Mesothelial cell of epicardium (in vitro differentiated cells): Measurements from ENCODE around the gene ZNF600. TPM values are rescaled to one million over a fixed set of nuclear protein-coding genes. Genes with fewer than 3 reads are reported as not detected.
"Not testable (repeated sequence)": the region's sequence is repeated elsewhere in the genome, so short reads cannot be mapped to it uniquely, and the experiment has no call there.

Experiments used
- DNase-seq, 2 experiments: peaks; one replicate each; pipeline ENCODE4 v3.0.0; 2021; ENCODE audit warnings: low spot score in 2 of 2; ENCODE audit not compliant: unreplicated experiment in 2 of 2
- H3K27ac Mint-ChIP-seq: 2 replicates; pipeline ENCODE4 v1.8.0; 2021; ENCODE audit warnings: mixed read lengths
- H3K27me3 Mint-ChIP-seq: 2 replicates; pipeline ENCODE4 v1.8.0; 2021; ENCODE audit warnings: low read depth, mixed read lengths
- H3K36me3 Mint-ChIP-seq: 2 replicates; pipeline ENCODE4 v1.8.0; 2021; ENCODE audit warnings: mixed read lengths
- H3K4me1 Mint-ChIP-seq: 2 replicates; pipeline ENCODE4 v1.8.0; 2021; ENCODE audit warnings: mixed read lengths
- H3K4me3 Mint-ChIP-seq: 2 replicates; pipeline ENCODE4 v1.8.0; 2021; ENCODE audit warnings: mild to moderate bottlenecking, moderate library complexity, mixed read lengths
- H3K9me3 Mint-ChIP-seq: 2 replicates; pipeline ENCODE4 v1.8.0; 2021; ENCODE audit warnings: mixed read lengths
- total RNA-seq: library from RNA; stranded (reverse); gene quantifications from 3 replicates; pipeline ENCODE4 v1.2.1, GENCODE V29; 2021
- TF ChIP-seq, protein P1 (sequence below): fragments of 200-600 bp; sonication (generic); IDR thresholded peaks from one replicate; pipeline ENCODE4 v1.5.0; 2021; ENCODE audit warnings: antibody characterized with exemption; ENCODE audit not compliant: unreplicated experiment

Gene ZNF600
- total RNA-seq, 1 donor from 2014 or later: 16.7 TPM

DNA sequence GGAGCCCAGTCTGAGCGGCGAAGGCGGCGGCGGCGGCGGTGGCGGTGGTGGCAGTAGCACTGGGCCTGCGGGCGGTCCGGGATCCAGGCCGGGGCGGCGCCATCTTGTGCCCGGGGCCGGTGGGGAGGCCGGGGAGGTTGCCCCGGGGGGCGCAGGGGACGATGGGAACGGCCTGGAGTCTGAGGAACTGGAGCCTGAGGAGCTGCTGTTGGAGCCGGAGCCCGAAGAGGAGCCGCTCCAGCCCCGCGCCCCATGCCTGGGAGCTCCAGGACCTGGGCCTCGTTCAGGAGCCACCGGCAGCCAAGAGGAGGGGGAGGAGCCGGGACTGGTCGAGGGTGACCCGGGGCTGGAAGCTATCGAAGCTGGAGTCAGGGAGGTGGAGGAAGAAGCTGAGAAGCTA is 23.2 kb upstream of the ZNF600 start:
- H3K4me1 Mint-ChIP-seq: no peaks in the 10 kb centered on the region
- no peak overlapping the region for H3K4me3 Mint-ChIP-seq
- DNase-seq: no peak
- H3K27me3 Mint-ChIP-seq: no peaks in the 10 kb centered on the region
- H3K36me3 Mint-ChIP-seq: peaks cover 53% of the 10 kb centered on the region
- no peak overlapping the region for H3K27ac Mint-ChIP-seq
- TF ChIP-seq, protein P1, sequence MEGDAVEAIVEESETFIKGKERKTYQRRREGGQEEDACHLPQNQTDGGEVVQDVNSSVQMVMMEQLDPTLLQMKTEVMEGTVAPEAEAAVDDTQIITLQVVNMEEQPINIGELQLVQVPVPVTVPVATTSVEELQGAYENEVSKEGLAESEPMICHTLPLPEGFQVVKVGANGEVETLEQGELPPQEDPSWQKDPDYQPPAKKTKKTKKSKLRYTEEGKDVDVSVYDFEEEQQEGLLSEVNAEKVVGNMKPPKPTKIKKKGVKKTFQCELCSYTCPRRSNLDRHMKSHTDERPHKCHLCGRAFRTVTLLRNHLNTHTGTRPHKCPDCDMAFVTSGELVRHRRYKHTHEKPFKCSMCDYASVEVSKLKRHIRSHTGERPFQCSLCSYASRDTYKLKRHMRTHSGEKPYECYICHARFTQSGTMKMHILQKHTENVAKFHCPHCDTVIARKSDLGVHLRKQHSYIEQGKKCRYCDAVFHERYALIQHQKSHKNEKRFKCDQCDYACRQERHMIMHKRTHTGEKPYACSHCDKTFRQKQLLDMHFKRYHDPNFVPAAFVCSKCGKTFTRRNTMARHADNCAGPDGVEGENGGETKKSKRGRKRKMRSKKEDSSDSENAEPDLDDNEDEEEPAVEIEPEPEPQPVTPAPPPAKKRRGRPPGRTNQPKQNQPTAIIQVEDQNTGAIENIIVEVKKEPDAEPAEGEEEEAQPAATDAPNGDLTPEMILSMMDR: no peak
- H3K9me3 Mint-ChIP-seq: peaks cover 8% of the 10 kb centered on the region

DNA sequence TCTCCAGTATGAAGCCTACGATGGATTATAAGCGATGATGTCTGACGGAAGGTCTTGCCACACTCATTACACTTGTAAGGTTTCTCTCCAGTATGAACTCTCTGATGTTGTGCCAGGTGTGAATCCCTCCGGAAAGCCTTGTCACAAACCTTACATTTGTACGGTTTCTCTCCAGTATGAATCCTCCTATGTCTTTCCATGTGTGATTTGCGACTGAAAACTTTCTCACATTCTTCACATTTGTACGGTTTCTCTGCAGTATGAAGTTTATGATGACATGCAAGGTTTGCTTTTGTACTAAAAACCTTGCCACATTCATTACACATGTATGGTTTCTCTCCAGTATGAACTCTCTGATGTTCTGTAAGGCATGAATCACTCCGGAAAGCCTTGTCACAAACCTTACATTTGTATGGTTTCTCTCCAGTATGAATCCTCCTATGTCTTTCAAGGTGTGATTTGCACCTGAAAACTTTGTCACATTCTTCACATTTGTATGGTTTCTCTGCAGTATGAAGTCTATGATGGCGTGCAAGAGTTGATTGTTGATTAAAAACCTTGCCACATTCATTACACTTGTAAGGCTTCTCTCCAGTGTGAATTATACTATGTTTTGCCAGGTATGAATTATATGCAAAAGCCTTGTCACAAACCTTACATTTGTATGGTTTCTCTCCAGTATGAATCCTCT is 13.5 kb upstream of the ZNF600 start:
- H3K4me3 Mint-ChIP-seq, H3K27ac Mint-ChIP-seq, H3K27me3 Mint-ChIP-seq, H3K4me1 Mint-ChIP-seq, DNase-seq: not testable (repeated sequence)
- Mint-ChIP-seq H3K36me3 (peaks cover 84% of the 10 kb centered on the region), H3K9me3 (peaks cover 74% of the 10 kb centered on the region)

DNA sequence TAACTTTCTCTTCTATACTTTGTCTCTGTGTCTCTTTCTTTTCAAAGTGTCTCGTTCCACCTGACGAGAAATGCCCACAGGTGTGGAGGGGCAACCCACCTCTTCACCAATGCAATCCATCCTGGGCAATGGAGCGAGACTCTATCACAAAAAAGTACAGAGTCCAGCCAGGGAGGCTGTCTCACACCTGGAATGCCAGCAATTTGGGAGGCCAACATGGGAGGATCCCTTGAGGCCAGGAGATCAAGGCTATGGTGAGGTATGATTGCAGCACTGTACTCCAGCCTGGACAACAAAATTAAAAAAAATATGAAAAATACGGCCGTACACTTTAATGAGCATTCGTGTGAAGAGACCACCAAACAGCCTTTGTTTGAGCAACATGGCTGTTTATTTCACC is 2.8 kb upstream of the ZNF600 start:
- Mint-ChIP-seq H3K27ac (no peak overlapping the region), H3K27me3 (peaks cover 4% of the 10 kb centered on the region), H3K4me1 (peaks cover 13% of the 10 kb centered on the region), H3K9me3 (peaks cover 5% of the 10 kb centered on the region), H3K36me3 (no peaks in the 10 kb centered on the region), H3K4me3 (no peak overlapping the region)
- TF ChIP-seq, protein P1: no peak
- no peak for DNase-seq

DNA sequence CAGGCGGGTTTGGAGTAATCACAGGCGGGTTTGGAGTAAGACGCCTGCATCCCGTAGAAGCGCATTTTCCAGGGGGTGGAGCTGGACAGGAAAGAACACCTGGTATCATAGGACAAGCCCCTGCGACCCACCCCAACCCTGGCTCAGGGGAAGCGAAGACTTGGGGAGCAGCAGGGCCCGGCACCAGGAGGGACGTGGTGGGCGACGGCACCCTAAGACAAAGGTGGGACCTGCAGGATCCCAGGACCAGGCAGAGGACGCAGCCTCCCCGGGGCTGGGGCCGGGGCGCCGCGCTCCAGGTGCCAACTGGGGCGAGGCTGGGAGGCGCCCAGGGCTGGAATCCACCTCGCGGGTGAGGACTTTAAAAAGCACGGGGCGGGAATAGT is 520 bp downstream of the ZNF600 start:
- peak in 1 of 2 experiments; percentile 45 for DNase-seq
- Mint-ChIP-seq H3K27me3 (peaks cover 4% of the 10 kb centered on the region), H3K27ac (peak overlapping the region; percentile 94), H3K4me1 (peaks cover 14% of the 10 kb centered on the region), H3K9me3 (no peaks in the 10 kb centered on the region), H3K36me3 (peaks cover 4% of the 10 kb centered on the region), H3K4me3 (peak overlapping the region; percentile 89)
- TF ChIP-seq, protein P1: no peak

DNA sequence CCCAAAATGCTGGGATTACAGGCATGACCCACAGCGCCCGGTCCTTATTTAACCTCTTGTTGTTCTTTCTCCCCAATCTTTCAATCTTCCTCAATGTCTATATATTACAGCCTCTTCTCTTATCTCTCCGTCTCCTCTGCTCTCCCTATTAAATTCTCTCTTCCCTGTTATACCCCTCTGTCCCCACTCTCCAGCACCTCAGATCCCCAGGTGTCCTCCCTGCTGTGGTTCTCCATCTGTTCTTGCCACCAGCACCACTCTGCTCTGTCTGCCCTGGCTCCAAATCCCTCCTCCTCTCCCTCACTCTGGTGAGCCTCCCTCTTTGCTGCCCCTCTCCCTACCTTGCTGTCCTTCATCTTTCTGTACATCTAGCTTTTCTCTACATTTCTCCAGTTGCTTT is 1.1 kb downstream of the ZNF600 start:
- peak overlapping the region; percentile 89 for H3K4me3 Mint-ChIP-seq
- no peaks in the 10 kb centered on the region for H3K9me3 Mint-ChIP-seq
- H3K36me3 Mint-ChIP-seq: peaks cover 6% of the 10 kb centered on the region
- H3K27me3 Mint-ChIP-seq: peaks cover 4% of the 10 kb centered on the region
- DNase-seq: no peak
- H3K4me1 Mint-ChIP-seq: peaks cover 14% of the 10 kb centered on the region
- TF ChIP-seq, protein P1: no peak
- H3K27ac Mint-ChIP-seq: peak overlapping the region; percentile 32

DNA sequence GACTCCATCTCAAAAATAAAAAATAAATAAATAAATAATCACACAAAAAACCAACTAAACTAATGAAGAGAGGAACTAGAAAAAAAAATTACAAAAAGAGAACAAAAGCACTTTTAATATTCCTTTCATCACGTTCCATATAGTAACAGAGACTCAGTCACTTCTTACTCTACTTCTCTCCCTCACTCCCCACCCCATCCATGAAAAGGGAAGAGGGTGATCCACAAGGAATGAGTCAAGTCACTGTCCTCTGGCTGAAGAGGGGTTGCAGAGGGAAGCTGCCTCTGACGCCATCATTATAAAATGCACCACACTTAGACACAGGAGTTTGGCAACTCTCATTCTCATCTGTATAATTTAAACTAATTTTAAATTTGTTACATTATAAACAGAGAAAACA is 3.7 kb downstream of the ZNF600 start:
- not testable (repeated sequence) for H3K9me3 Mint-ChIP-seq, DNase-seq, H3K27ac Mint-ChIP-seq, H3K27me3 Mint-ChIP-seq, H3K4me3 Mint-ChIP-seq
- Mint-ChIP-seq H3K4me1 (peaks cover 14% of the 10 kb centered on the region), H3K36me3 (peaks cover 18% of the 10 kb centered on the region)

DNA sequence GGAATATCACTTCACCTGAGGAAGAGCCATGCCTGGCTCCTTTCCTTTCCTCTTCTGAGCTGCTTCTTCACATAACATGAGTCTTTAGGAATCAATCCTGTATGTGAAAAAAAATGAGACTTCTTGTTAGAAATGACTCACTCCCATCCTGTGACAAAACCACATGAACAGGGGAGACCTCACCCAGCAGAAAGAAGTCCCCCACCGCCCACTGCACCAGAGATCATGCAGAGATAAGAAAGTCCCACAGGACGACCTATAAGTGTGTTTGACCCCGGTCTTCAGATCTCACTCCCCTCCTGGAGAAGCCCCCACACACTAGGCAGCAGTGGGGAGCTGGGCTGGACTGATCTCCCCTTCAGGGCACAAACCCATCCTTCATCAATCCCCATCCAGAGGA is 7.8 kb downstream of the ZNF600 start:
- DNase-seq: no peak
- no peak overlapping the region for H3K4me3 Mint-ChIP-seq
- no peaks in the 10 kb centered on the region for H3K27me3 Mint-ChIP-seq
- no peaks in the 10 kb centered on the region for H3K9me3 Mint-ChIP-seq
- TF ChIP-seq, protein P1: no peak
- no peak overlapping the region for H3K27ac Mint-ChIP-seq
- H3K4me1 Mint-ChIP-seq: no peaks in the 10 kb centered on the region
- peaks cover 26% of the 10 kb centered on the region for H3K36me3 Mint-ChIP-seq

DNA sequence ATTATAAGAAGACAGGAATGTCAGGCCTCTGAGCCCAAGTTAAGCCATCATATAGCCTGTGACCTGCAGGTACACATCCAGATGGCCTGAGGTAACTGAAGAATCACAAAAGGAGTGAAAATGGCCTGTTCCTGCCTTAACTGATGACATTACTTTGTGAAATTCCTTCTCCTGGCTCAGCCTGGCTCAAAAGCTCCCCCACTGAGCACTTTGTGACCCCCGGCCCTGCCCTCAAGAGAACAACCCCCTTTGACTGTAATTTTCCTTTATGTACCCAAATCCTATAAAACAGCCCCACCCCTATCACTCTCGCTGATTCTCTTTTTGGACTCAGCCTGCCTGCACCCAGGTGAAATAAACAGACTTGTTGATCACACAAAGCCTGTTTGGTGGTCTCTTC is 30.1 kb downstream of the ZNF600 start:
- not testable (repeated sequence) for H3K9me3 Mint-ChIP-seq, H3K4me1 Mint-ChIP-seq, DNase-seq, H3K27ac Mint-ChIP-seq, H3K36me3 Mint-ChIP-seq, H3K4me3 Mint-ChIP-seq, H3K27me3 Mint-ChIP-seq
